ENCODE measurements around the gene C1orf94.

DNA sequence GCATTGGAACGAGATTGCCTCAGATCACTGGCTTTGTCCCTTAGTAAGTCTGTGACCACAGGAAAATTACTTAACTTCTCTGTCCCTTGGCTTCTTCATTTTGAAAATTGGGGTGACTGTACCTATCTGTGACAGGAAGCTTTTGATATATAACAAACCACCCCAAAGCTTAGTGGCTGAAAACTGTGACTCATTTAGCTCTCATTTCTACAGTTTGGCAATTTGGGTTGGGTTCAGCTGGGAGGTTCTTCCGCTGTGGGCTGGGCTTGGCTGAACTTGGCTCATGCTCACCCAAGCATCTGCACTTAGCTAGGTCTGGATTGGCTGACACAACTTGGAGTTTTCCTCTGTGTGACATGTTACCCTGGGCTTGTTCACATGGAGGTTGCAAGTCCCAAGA is 14.0 kb downstream of the C1orf94 start:
- TF ChIP-seq, protein P1, sequence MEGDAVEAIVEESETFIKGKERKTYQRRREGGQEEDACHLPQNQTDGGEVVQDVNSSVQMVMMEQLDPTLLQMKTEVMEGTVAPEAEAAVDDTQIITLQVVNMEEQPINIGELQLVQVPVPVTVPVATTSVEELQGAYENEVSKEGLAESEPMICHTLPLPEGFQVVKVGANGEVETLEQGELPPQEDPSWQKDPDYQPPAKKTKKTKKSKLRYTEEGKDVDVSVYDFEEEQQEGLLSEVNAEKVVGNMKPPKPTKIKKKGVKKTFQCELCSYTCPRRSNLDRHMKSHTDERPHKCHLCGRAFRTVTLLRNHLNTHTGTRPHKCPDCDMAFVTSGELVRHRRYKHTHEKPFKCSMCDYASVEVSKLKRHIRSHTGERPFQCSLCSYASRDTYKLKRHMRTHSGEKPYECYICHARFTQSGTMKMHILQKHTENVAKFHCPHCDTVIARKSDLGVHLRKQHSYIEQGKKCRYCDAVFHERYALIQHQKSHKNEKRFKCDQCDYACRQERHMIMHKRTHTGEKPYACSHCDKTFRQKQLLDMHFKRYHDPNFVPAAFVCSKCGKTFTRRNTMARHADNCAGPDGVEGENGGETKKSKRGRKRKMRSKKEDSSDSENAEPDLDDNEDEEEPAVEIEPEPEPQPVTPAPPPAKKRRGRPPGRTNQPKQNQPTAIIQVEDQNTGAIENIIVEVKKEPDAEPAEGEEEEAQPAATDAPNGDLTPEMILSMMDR (IDR thresholded peaks at IDR 0.05) = no peak
- TF ChIP-seq EP300 (IDR thresholded peaks at IDR 0.05) = no peak

Data from ovary (tissue), 3 donors.